H9 (cell line): Measurements from ENCODE around the gene CPNE2. TPM values are rescaled to one million over a fixed set of nuclear protein-coding genes. Genes with fewer than 3 reads are reported as not detected.

Experiments
- DNase-seq: peaks from one replicate; pipeline ENCODE4 v3.0.0-alpha.2; 2017
- H2AFZ ChIP-seq: one replicate; pipeline ENCODE4 v1.6.1; 2013; ENCODE audit warnings: mild to moderate bottlenecking, low read length, control low read depth, moderate library complexity
- H2AK5ac ChIP-seq: 2 replicates; pipeline ENCODE4 v1.6.1; 2013; ENCODE audit warnings: low read length, control low read depth, mixed read lengths; ENCODE audit not compliant: insufficient read length
- H2BK120ac ChIP-seq: one replicate; pipeline ENCODE4 v1.6.1; 2013; ENCODE audit warnings: low read depth, mild to moderate bottlenecking, low read length, control low read depth, inconsistent platforms; ENCODE audit not compliant: poor library complexity, severe bottlenecking
- H2BK12ac ChIP-seq: 2 replicates; pipeline ENCODE4 v1.6.1; 2013; ENCODE audit warnings: low read length, control low read depth, mixed read lengths, low read depth; ENCODE audit not compliant: insufficient read length
- H2BK15ac ChIP-seq: 2 replicates; pipeline ENCODE4 v1.6.1; 2013; ENCODE audit warnings: low read depth, low read length, control low read depth
- H2BK20ac ChIP-seq: one replicate; pipeline ENCODE4 v1.6.1; 2013; ENCODE audit warnings: low read depth, mild to moderate bottlenecking, low read length, control low read depth, inconsistent platforms; ENCODE audit not compliant: poor library complexity, severe bottlenecking
- H2BK5ac ChIP-seq: 2 replicates; pipeline ENCODE4 v1.6.1; 2013; ENCODE audit warnings: low read length, control low read depth, mixed read lengths; ENCODE audit not compliant: insufficient read length
- H3K14ac ChIP-seq: 2 replicates; pipeline ENCODE4 v1.6.1; 2013; ENCODE audit warnings: low read length, control low read depth; ENCODE audit not compliant: insufficient read depth
- H3K18ac ChIP-seq: 2 replicates; pipeline ENCODE4 v1.6.1; 2013; ENCODE audit warnings: low read depth, mild to moderate bottlenecking, mixed read lengths, low read length, control low read depth; ENCODE audit not compliant: insufficient read length
- H3K23ac ChIP-seq: 2 replicates; pipeline ENCODE4 v1.6.1; 2013; ENCODE audit warnings: low read length, control low read depth, mixed read lengths, low read depth; ENCODE audit not compliant: insufficient read length
- H3K23me2 ChIP-seq: 2 replicates; pipeline ENCODE4 v1.6.1; 2013; ENCODE audit warnings: low read depth, mild to moderate bottlenecking, mixed read lengths, low read length, control low read depth; ENCODE audit not compliant: insufficient read length, poor library complexity, severe bottlenecking
- H3K27ac ChIP-seq: 2 replicates; pipeline ENCODE4 v1.5.1; 2013; ENCODE audit warnings: low read length, control low read depth, mixed read lengths, low read depth; ENCODE audit not compliant: insufficient read length
- H3K27me3 ChIP-seq: 2 replicates; pipeline ENCODE4 v1.6.1; 2013; ENCODE audit warnings: low read length, control low read depth, inconsistent platforms; ENCODE audit not compliant: insufficient read depth
- H3K4ac ChIP-seq: 2 replicates; pipeline ENCODE4 v1.6.1; 2013; ENCODE audit warnings: low read depth, mild to moderate bottlenecking, control low read depth, inconsistent platforms, low read length, moderate library complexity
- H3K4me1 ChIP-seq: 2 replicates; pipeline ENCODE4 v1.6.1; 2013; ENCODE audit warnings: low read length, control low read depth, inconsistent platforms; ENCODE audit not compliant: insufficient read depth
- H3K4me2 ChIP-seq: 2 replicates; pipeline ENCODE4 v1.6.1; 2013; ENCODE audit warnings: low read length, control low read depth, mixed read lengths; ENCODE audit not compliant: insufficient read length, insufficient read depth
- H3K56ac ChIP-seq: 2 replicates; pipeline ENCODE4 v1.6.1; 2013; ENCODE audit warnings: low read depth, mild to moderate bottlenecking, mixed read lengths, low read length, control low read depth; ENCODE audit not compliant: insufficient read length
- H3K79me1 ChIP-seq: 2 replicates; pipeline ENCODE4 v1.6.1; 2013; ENCODE audit warnings: low read depth, mild to moderate bottlenecking, moderate library complexity, low read length, control low read depth, inconsistent platforms; ENCODE audit not compliant: insufficient read depth, poor library complexity, severe bottlenecking
- H3K79me2 ChIP-seq: 2 replicates; pipeline ENCODE4 v1.6.1; 2013; ENCODE audit warnings: low read length, control low read depth, inconsistent platforms; ENCODE audit not compliant: insufficient read depth
- H3K9ac ChIP-seq: 2 replicates; pipeline ENCODE4 v1.6.1; 2013; ENCODE audit warnings: low read length, control low read depth, mixed read lengths; ENCODE audit not compliant: insufficient read length; ENCODE audit errors: extremely low read depth
- H3K9me3 ChIP-seq: one replicate; pipeline ENCODE4 v1.6.1; 2013; ENCODE audit warnings: low read depth, low read length, inconsistent platforms; ENCODE audit not compliant: control insufficient read depth
- H3T11ph ChIP-seq: one replicate; pipeline ENCODE4 v1.6.1; 2013; ENCODE audit warnings: mild to moderate bottlenecking, low read length, control low read depth, inconsistent platforms
- H4K20me1 ChIP-seq: one replicate; pipeline ENCODE4 v1.6.1; 2013; ENCODE audit not compliant: control insufficient read depth, insufficient read length, insufficient read depth
- H4K5ac ChIP-seq: 2 replicates; pipeline ENCODE4 v1.6.1; 2013; ENCODE audit warnings: low read depth, mild to moderate bottlenecking, mixed read lengths, low read length, control low read depth; ENCODE audit not compliant: insufficient read length
- H4K8ac ChIP-seq: replicated peaks from 2 replicates; pipeline ENCODE4 v1.6.1; 2013; ENCODE audit warnings: low read length, control low read depth, mixed read lengths, low read depth; ENCODE audit not compliant: insufficient read length
- H4K91ac ChIP-seq: 2 replicates; pipeline ENCODE4 v1.6.1; 2013; ENCODE audit warnings: low read depth, mild to moderate bottlenecking, moderate library complexity, mixed read lengths, low read length, control low read depth; ENCODE audit not compliant: insufficient read length
- H3K27ac Mint-ChIP-seq, 3 experiments: 2 replicates in 2 of 3; 3 replicates in 1 of 3; pipeline ENCODE4 v1.8.0; 2020 to 2021; ENCODE audit warnings: mixed read lengths in 3 of 3, mild to moderate bottlenecking in 1 of 3, moderate library complexity in 1 of 3
- H3K27me3 Mint-ChIP-seq: 2 replicates; pipeline ENCODE4 v1.8.0; 2021; ENCODE audit warnings: low read depth, mild to moderate bottlenecking, moderate library complexity, mixed read lengths
- H3K36me3 Mint-ChIP-seq, 3 experiments: 2 replicates in 2 of 3; 3 replicates in 1 of 3; pipeline ENCODE4 v1.8.0; 2020 to 2021; ENCODE audit warnings: low read depth in 3 of 3, mixed read lengths in 3 of 3; ENCODE audit not compliant: insufficient read depth in 1 of 3
- H3K4me1 Mint-ChIP-seq, 2 experiments: 2 replicates each; pipeline ENCODE4 v1.8.0; 2020; ENCODE audit warnings: mixed read lengths in 2 of 2
- H3K4me3 Mint-ChIP-seq, 2 experiments: 2 replicates in 1 of 2; 3 replicates in 1 of 2; pipeline ENCODE4 v1.8.0; 2020 to 2021; ENCODE audit warnings: mild to moderate bottlenecking in 2 of 2, mixed read lengths in 2 of 2, moderate library complexity in 1 of 2
- H3K9me3 Mint-ChIP-seq, 2 experiments: 2 replicates in 1 of 2; 3 replicates in 1 of 2; pipeline ENCODE4 v1.8.0; 2020; ENCODE audit warnings: mild to moderate bottlenecking in 2 of 2, mixed read lengths in 2 of 2, moderate library complexity in 1 of 2
- CTCF ChIP-seq: fragments of 200-600 bp; sonication (generic); conservative IDR thresholded peaks from 3 replicates; pipeline ENCODE4 v1.8.0; 2021; ENCODE audit warnings: antibody characterized with exemption, mild to moderate bottlenecking
- WGBS: extraction: QIAGEN DNeasy Blood & Tissue Kit; methylation state at CpG from one replicate; pipeline ENCODE4 v1.1.7; 2013; ENCODE audit warnings: missing lambda C conversion rate, low lambda C conversion rate, mixed read lengths; ENCODE audit not compliant: insufficient read length; ENCODE audit errors: extremely low coverage; 5-methylcytosine and 5-hydroxymethylcytosine counted together
- total RNA-seq: library from RNA; stranded (reverse); gene quantifications from 2 replicates; pipeline ENCODE4 v1.2.1, GENCODE V29; 2021

Gene CPNE2
- total RNA-seq, 1 experiment from 2014 or later = 8.0 TPM

- DNase-seq = no peak
- Histone ChIP-seq H3K79me2 (no peaks in the 10 kb centered on the region), H3K56ac (no peak overlapping the region), H3K4ac (no peak overlapping the region), H4K5ac (no peak overlapping the region), H2BK120ac (no peak overlapping the region), H3K4me1 (no peaks in the 10 kb centered on the region; the same call in 1 of the 2 replicates), H2AK5ac (no peak overlapping the region), H3K27me3 (no peaks in the 10 kb centered on the region), H2AFZ (no peak overlapping the region), H2BK15ac (no peak overlapping the region), H3T11ph (no peak overlapping the region), H3K4me2 (no peak overlapping the region), H3K9me3 (no peaks in the 10 kb centered on the region), H4K8ac (no peak overlapping the region), H3K23ac (no peak overlapping the region), H3K79me1 (no peaks in the 10 kb centered on the region), H2BK12ac (no peak overlapping the region), H2BK5ac (no peak overlapping the region), H4K20me1 (no peaks in the 10 kb centered on the region), H3K23me2 (no peaks in the 10 kb centered on the region), H3K9ac (no peak overlapping the region), H2BK20ac (no peak overlapping the region), H4K91ac (no peak overlapping the region), H3K27ac (no peak overlapping the region), H3K18ac (no peak overlapping the region), H3K14ac (no peak overlapping the region)
- no peak for TF ChIP-seq CTCF
- WGBS = no CpG with 5 or more reads among the region's 6 CpGs
- Mint-ChIP-seq H3K9me3 (no peaks in the 10 kb centered on the region; a peak in 1 of 5 replicates), H3K27me3 (peaks cover 3% of the 10 kb centered on the region), H3K4me1 (peaks cover 8 to 11% of the 10 kb centered on the region in 2 experiments; a peak in 3 of 4 replicates), H3K36me3 (no peaks in the 10 kb centered on the region), H3K4me3 (no peak overlapping the region), H3K27ac (no peak overlapping the region)
Observed at GRCh38 chr16:57055671-57056070, 36.7 kb upstream of the CPNE2 start.
